Colonic mucosa (tissue), 4 donors: Measurements from ENCODE around the gene CIBAR2. TPM values are rescaled to one million over a fixed set of nuclear protein-coding genes. Genes with fewer than 3 reads are reported as not detected.

ENCODE experiments used
- DNase-seq: peaks from one replicate; pipeline ENCODE4 v3.0.0-alpha.2; 2020
- H3K27ac ChIP-seq: fragments of 200-600 bp; one replicate; pipeline ENCODE4 v1.8.0; 2021
- H3K27me3 ChIP-seq: fragments of 200-600 bp; one replicate; pipeline ENCODE4 v1.8.0; 2021
- H3K36me3 ChIP-seq: fragments of 200-600 bp; one replicate; pipeline ENCODE4 v1.8.0; 2021
- H3K4me1 ChIP-seq: fragments of 200-600 bp; one replicate; pipeline ENCODE4 v1.8.0; 2021; ENCODE audit warnings: mild to moderate bottlenecking
- H3K4me3 ChIP-seq: fragments of 200-600 bp; one replicate; pipeline ENCODE4 v1.8.0; 2021
- H3K9ac ChIP-seq, 2 donors: one replicate each; pipeline ENCODE4 v1.7.0; 2013; ENCODE audit warnings: control low read depth in 2 of 2, low read depth in 2 of 2, low read length in 2 of 2
- H3K9me3 ChIP-seq: fragments of 200-600 bp; one replicate; pipeline ENCODE4 v1.8.0; 2021
- intact Hi-C: fragments of 100-400 bp; cut with DNase I; formaldehyde crosslinking; loops from one replicate; pipeline ENCODE4 v1.14.1; 2022
- total RNA-seq, 2 donors: library from RNA; stranded (reverse); fragmentation: NEBNext Ultra II Directional in 1 of 2; extraction: Animal tissue kit (Norgen Biotek cat#: 25700) in 1 of 2; gene quantifications; one replicate each; pipeline ENCODE4 v1.2.1, GENCODE V29; 2021
- TF ChIP-seq, protein P1 (sequence below): fragments of 200-600 bp; IDR thresholded peaks from one replicate; pipeline ENCODE4 v1.8.0; 2022; ENCODE audit warnings: antibody characterized with exemption, mild to moderate bottlenecking
- donor health status: healthy.
- donor health status: DM: no; HTN: no; CAD: no.
- donor health status: DM: no; HTN: no; CAD: no.

CIBAR2 gene
- total RNA-seq, 2 donors from 2014 or later, result 0.32 TPM; not detected in 1

DNA sequence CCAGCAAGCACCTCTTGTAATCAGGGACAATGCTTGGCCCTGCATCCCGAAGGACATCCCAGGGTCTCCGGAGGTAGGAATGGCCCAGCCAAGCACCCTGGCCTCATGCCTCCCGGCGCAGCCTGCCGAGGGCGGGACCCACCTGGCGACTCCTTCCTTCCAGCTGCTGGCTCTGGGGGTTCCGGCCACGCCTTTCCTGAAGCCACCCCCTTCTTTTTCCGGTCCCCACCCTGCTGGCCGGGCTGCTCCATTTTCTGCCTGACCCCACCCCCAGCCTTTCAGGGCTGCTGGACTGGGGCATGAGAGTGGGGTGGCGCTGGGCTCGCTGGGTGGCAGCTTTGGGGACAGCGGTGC, 22.5 kb upstream of the CIBAR2 start:
- no peak overlapping the region for H3K4me3 ChIP-seq
- DNase-seq, result no peak
- H3K27ac ChIP-seq, result no peak overlapping the region
- H3K27me3 ChIP-seq, result no peaks in the 10 kb centered on the region
- no peaks in the 10 kb centered on the region for H3K9me3 ChIP-seq
- H3K4me1 ChIP-seq, result peaks cover 4% of the 10 kb centered on the region
- H3K36me3 ChIP-seq, result no peaks in the 10 kb centered on the region
- intact Hi-C loops, result no loop called here
- TF ChIP-seq, protein P1, sequence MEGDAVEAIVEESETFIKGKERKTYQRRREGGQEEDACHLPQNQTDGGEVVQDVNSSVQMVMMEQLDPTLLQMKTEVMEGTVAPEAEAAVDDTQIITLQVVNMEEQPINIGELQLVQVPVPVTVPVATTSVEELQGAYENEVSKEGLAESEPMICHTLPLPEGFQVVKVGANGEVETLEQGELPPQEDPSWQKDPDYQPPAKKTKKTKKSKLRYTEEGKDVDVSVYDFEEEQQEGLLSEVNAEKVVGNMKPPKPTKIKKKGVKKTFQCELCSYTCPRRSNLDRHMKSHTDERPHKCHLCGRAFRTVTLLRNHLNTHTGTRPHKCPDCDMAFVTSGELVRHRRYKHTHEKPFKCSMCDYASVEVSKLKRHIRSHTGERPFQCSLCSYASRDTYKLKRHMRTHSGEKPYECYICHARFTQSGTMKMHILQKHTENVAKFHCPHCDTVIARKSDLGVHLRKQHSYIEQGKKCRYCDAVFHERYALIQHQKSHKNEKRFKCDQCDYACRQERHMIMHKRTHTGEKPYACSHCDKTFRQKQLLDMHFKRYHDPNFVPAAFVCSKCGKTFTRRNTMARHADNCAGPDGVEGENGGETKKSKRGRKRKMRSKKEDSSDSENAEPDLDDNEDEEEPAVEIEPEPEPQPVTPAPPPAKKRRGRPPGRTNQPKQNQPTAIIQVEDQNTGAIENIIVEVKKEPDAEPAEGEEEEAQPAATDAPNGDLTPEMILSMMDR, result no peak
- no peak overlapping the region for H3K9ac ChIP-seq

DNA sequence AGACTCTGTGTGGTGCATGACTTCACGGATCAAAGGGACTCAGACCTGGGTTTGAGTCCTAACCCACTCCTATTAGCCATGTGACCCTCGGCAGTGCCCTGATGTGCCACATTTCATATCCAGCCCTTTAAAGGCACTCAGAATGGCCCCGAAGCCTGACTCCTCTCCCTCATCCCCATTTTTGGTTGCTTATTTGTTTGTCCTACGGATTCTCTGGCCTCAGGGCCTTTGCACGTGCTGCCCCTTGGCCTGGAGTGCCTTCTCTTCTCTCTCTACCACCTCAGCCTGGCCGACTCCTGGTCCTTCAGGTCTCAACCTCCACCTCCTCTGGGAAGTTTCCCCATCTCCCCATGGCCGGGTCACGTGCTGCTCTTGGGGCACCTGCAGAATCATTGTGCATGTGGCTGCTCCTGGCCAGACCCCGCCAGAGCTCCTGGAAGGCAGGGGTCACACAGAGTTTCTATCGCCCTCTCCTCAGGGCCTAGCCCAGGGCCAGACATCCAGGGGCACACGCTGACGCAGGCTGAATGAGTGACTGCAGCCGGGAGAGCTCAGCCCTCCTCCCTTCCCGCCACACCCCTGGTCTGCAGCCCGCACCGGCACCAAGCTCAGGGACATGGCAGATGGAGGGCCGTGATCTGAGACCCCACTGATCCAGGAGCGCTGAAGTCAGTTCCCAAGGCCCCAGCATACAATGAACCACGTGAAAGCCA, 22.0 kb upstream of the CIBAR2 start:
- DNase-seq, result no peak
- TF ChIP-seq, protein P1, result no peak
- Histone ChIP-seq H3K9ac (no peak overlapping the region), H3K4me3 (no peak overlapping the region), H3K9me3 (no peaks in the 10 kb centered on the region), H3K4me1 (peaks cover 4% of the 10 kb centered on the region), H3K36me3 (no peaks in the 10 kb centered on the region), H3K27ac (no peak overlapping the region), H3K27me3 (no peaks in the 10 kb centered on the region)
- intact Hi-C loops, result no loop called here

DNA sequence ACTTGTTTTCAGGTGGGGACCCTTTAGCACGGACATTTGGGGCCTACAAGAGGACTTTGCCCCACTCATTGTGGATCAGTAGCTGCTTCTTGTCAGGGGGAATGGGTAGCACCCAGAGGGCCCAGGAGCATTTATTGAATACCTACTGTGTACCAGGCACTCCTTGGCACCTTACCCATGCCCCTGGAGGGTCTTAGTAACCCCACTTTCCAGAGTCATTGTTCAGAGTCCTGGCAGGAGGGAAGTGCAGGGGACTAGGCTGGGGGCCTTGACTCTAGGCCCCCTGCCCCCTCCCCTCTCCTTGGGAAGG, 21.0 kb upstream of the CIBAR2 start:
- H3K4me3 ChIP-seq, result no peak overlapping the region
- H3K4me1 ChIP-seq, result peaks cover 4% of the 10 kb centered on the region
- intact Hi-C loops, result no loop called here
- H3K27me3 ChIP-seq, result no peaks in the 10 kb centered on the region
- no peak overlapping the region for H3K27ac ChIP-seq
- H3K9ac ChIP-seq, result no peak overlapping the region
- H3K9me3 ChIP-seq, result no peaks in the 10 kb centered on the region
- no peaks in the 10 kb centered on the region for H3K36me3 ChIP-seq
- TF ChIP-seq, protein P1, result no peak
- no peak for DNase-seq

DNA sequence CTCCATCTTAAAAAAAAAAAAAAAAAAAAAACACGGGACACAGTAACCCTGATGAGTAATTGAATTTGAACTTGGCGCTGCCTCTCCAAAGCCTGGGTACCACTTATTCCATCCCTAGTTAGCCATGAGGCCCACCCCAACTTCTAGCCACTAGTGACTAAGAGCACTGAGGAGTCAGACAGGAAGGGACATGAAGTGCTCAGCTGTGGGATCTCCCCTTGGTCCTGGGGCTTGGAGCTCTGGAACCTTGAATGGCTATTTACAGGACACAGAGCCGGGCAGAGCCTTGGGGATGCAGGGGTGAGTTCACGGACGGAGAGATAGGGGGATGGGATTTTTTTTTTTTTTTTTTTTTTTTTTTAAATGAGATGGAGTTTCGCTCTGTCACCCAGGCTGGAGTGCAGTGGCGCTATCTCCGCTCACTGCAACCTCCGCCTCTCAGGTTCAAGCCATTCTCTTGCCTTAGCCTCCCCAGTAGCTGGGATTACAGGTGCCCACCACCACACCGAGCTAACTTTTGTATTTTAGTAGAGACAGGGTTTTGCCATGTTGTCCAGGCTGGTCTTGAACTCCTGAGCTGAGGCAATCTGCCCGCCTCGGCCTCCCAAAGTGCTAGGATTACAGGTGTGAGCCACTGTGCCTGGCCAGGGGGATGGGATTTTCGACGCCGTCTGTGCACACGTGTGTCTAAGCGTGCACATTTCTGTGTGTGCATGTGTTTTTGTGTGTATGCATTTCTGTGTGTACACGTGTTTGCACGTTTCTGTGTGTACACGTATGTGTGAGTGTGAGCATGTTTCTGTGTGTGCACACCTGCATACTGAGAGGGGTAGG, 20.4 kb upstream of the CIBAR2 start:
- H3K36me3 ChIP-seq, result no peaks in the 10 kb centered on the region
- no peak overlapping the region for H3K4me3 ChIP-seq
- H3K27ac ChIP-seq, result no peak overlapping the region
- TF ChIP-seq, protein P1, result no peak
- no peak overlapping the region for H3K9ac ChIP-seq
- DNase-seq, result no peak
- H3K9me3 ChIP-seq, result no peaks in the 10 kb centered on the region
- intact Hi-C loops, result no loop called here
- no peaks in the 10 kb centered on the region for H3K27me3 ChIP-seq
- H3K4me1 ChIP-seq, result peaks cover 4% of the 10 kb centered on the region

DNA sequence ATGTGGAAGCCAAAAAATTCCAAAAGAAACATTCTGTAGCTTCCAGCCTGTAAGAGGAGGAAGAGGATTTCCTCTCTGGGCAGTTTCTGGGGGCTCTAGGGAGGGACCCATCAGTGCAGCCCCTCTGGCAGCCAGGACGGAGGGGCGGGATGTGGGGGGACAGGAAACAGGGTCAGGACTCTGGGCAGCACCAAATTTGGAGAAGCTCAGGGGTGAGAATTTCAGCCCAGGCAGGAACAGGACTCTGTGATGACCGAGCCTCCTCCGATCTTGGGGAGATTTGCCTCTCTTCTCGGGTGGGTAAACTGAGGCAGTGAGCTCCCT, 18.4 kb upstream of the CIBAR2 start:
- no peak for DNase-seq
- TF ChIP-seq, protein P1, result no peak
- H3K4me3 ChIP-seq, result no peak overlapping the region
- no peaks in the 10 kb centered on the region for H3K36me3 ChIP-seq
- H3K4me1 ChIP-seq, result no peaks in the 10 kb centered on the region
- intact Hi-C loops, result no loop called here
- no peak overlapping the region for H3K9ac ChIP-seq
- H3K9me3 ChIP-seq, result no peaks in the 10 kb centered on the region
- H3K27me3 ChIP-seq, result no peaks in the 10 kb centered on the region
- peak overlapping the region; percentile 47 for H3K27ac ChIP-seq
